H54 (cell line): ENCODE results near the gene TMED1.

Experiments
- DNase-seq: peaks from one replicate; pipeline ENCODE4 v3.0.0; 2011; ENCODE audit warnings: low spot score, mixed read lengths; ENCODE audit not compliant: insufficient read length
- FAIRE-seq: peaks from 3 replicates; lab custom pipeline; 2011; peaks lifted over from hg19 to GRCh38; lab: Jason Lieb, UNC
- POLR2A ChIP-seq: IDR thresholded peaks from 2 replicates; pipeline ENCODE4 v1.6.1; 2011; ENCODE audit warnings: low read depth, mild to moderate bottlenecking, low read length

The TMED1 gene

GRCh38 chr19:10800488-10800887, 35.5 kb downstream of the TMED1 start:
- no peak for TF ChIP-seq POLR2A
- FAIRE-seq (no peak), DNase-seq (no peak)

DNA sequence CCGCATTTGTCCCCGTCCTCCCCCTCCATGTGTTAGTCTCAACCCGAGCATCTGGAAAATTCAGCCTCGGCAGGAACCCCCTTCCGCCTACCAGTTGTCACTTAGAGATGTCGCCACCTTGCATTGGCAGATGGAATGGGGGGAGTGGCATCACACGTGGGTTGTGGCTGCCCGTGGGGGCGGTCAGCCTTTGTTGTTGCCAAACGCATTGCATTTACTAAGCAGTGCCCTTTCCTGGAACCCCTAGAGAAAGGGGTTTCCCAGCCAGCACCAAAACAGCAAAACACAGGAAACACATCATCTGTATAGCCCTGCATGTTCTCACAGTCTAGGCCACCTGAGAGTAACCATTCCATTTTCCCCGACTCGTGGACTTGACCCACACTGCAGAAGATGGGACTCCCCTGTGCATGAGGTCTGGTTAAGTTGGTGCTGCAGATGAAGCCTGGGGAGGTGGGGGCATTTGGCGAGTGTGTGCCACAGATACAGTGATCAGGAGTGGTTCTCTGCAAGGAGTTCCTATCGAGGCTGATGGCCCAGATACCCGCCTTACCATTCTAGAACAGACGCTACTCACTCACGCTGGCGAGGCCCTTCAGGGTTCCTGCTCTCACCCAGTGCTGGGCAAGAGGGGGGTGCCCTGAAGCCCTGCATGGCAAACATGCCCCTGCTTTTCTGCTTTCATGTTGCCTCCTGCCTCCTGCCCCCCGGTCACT, 38.3 kb downstream of the TMED1 start:
- no peak for FAIRE-seq
- DNase-seq: no peak
- no peak for TF ChIP-seq POLR2A

- no peak for TF ChIP-seq POLR2A
- FAIRE-seq (no peak), DNase-seq (no peak)
These were observed 38.9 kb downstream of the TMED1 start for GRCh38 chr19:10797078-10797477.

GRCh38 chr19:10796653-10797052, 39.4 kb downstream of the TMED1 start:
- no peak for TF ChIP-seq POLR2A
- DNase-seq: no peak

DNA sequence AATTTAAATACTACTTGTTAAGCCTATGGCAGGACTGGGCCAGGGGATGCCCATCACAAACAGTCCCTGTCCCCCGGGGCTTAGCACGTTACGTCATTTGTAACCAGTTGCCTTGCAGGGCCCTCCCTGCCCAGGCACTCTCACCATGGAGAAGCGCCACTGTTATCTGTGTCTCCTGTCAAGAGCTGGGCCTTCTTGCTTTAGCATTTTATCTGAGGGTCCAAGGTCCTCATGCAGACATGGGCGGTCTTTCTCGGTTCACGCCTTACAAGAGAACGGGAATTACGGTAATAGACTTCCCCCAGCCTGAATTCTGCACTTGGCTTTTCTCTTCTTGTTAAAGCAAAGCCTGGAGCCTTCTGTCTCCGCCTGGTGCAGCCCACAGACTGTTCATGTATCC, 46.1 kb downstream of the TMED1 start:
- no peak for DNase-seq
- no peak for TF ChIP-seq POLR2A
- FAIRE-seq: no peak

More at GRCh38 chr19:10796653-10797052, 39.4 kb downstream of the TMED1 start:
- no peak for FAIRE-seq

DNA sequence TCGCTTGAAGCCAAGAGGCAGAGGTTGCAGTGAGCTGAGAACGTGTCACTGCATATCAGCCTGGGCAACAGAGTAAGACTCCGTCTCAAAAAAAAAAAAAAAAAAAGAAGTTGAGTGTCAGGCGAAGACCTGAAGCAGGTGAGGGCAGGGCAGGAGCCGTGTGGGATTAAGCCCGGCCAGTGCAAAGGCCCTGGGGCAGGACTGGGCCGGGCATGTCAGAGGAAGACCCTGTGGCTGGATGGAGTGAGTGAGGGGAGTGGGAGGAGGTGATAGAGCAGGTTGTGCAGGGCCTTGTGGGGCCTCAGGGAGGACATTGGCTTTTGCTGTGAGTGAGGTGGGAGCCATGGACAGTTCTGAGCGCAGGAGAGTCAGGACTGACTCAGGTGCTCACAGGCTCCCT, 47.9 kb downstream of the TMED1 start:
- FAIRE-seq (no peak), DNase-seq (no peak)
- TF ChIP-seq POLR2A: no peak

DNA sequence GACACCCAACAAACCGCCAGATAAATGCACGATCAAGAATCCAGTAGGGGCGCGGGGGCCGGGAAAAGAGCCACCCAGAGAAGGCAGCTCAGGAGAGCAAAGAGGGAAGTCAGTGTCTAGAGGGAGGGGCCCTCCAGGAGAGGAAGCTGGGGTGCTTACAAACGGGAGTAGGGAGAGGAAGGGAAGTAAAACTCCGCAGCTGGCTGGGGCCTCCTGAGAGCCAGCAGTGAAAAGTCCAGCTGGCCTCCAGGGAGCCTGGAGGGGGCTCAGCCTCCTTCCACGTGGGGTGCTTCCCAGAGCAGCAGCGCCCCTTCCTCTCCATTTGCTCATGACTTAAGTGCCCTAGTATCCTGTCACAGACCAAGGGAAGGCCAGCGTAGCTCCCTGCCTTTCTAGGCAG, 51.8 kb downstream of the TMED1 start:
- TF ChIP-seq POLR2A: no peak
- FAIRE-seq (no peak), DNase-seq (no peak)

GRCh38 chr19:10782795-10783194, 53.2 kb downstream of the TMED1 start:
- no peak for TF ChIP-seq POLR2A
- FAIRE-seq (no peak), DNase-seq (no peak)
